HG02610 (cell line): ENCODE data around the gene RNF225.
A peak's percentile ranks its signal among the peaks of the same experiment; 100 is the strongest.
"Not testable (repeated sequence)": the region's sequence is repeated elsewhere in the genome, so short reads cannot be mapped to it uniquely, and the experiment has no call there.

Source experiments
- ATAC-seq: cut with Tn5 transposase; IDR thresholded peaks from one replicate; pipeline ENCODE4 v1.9.1; 2021; ENCODE audit warnings: mild to moderate bottlenecking, moderate library complexity; ENCODE audit not compliant: unreplicated experiment

RNF225 gene

GRCh38 chr19:58386576-58387337 lies 8.7 kb upstream of the RNF225 start, which contains the start of gene RPS5:
RPS5 (plus strand) TSS chr19:58387269; CDS start chr19:58388138, 869 bp downstream.
- ATAC-seq = peak; percentile 84

GRCh38 chr19:58387338-58388174 lies 7.9 kb upstream of the RNF225 start:
- ATAC-seq = no peak

GRCh38 chr19:58388175-58388526 lies 7.3 kb upstream of the RNF225 start:
- ATAC-seq = no peak

DNA sequence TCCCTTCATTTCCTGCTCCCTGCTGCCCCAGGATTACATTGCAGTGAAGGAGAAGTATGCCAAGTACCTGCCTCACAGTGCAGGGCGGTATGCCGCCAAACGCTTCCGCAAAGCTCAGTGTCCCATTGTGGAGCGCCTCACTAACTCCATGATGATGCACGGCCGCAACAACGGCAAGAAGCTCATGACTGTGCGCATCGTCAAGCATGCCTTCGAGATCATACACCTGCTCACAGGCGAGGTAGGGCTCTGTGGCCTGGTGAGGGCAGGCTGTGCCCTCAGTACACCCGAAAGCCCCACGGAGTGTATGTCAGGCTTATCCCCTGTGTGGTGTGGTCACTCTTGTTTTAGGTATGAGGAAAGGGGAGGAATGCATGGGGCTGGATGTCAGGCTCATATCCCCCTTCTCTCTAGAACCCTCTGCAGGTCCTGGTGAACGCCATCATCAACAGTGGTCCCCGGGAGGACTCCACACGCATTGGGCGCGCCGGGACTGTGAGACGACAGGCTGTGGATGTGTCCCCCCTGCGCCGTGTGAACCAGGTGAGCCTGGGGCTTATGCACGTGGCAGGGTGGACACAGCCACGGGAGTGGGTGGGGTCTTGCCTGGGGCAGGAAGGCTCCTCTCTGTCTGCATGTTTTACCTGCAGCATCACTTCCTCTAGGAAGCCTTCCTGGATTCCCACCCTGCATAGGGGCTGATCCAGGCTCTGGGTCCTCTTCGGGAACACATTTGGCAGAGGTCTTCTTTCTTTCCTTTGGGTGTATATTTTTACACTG lies 2.3 kb upstream of the RNF225 start:
- no peak for ATAC-seq

GRCh38 chr19:58393725-58394033 lies 1.8 kb upstream of the RNF225 start:
- ATAC-seq = no peak

- no peak for ATAC-seq
Measured at GRCh38 chr19:58394821-58395219, 636 bp upstream of the RNF225 start.

GRCh38 chr19:58395979-58396627 lies 647 bp downstream of the RNF225 start:
- ATAC-seq = no peak

- no peak for ATAC-seq
Measured at GRCh38 chr19:58396691-58397532, 1.5 kb downstream of the RNF225 start.

- ATAC-seq = no peak
Measured at GRCh38 chr19:58397533-58398037, 2.1 kb downstream of the RNF225 start.

DNA sequence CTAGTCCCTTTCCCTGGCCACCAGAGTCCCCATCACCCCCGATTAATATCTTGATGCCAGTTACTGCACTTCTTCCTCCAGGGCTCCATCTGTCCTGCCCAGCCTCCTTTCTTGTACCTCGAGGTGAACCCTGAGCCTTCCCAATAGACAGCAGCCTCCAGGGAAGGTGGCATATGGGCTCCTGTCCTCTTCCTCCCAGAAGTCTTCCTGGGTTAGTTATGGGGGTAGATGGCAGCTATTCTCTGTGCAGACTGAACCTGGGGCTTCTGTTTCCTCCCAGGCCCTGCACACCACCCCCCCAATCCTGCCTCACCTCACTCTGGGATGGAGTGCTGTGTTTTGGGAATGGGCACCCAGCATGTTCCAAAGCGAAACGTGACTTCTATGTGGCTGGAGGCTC lies 2.6 kb downstream of the RNF225 start:
- ATAC-seq = no peak

DNA sequence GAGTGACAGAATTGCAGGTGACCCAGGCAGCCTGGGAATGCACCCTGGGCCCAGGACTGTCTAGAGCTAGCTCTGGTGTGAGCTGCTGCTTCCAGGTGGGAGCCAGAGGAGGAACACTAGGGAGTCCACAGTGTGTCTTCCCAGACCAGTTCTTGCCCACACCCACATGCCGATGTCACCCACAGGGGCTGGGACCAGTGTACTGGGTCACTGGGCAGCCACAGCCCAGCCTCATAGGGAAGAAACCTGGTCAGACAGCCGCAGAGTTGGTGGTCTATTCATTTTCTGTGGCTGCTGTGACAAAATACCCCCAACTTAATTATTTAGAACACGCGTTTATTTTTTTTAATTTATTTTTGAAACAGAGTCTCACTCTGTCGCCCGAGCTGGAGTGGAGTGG lies 3.1 kb downstream of the RNF225 start:
- ATAC-seq = no peak

DNA sequence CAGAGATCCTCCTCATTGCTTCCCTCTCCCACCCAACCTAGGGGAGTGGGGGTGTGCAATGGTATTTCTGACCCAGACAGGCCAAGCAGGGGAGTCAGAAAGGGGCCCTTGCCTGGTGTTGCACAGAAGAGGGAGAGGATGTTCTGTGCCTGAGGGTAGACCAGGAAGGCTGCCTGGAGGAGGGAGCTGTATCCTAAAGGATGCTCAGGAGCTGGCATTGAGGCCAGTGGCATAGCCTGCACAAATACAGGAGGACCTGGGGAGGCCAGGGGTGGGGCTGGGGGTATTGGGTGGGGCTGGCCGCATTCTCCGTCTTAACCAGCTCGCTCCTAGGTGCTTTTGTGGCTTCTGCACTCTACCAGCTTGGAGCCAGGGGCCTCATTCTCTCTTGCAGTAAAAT lies 4.4 kb downstream of the RNF225 start:
- no peak for ATAC-seq

DNA sequence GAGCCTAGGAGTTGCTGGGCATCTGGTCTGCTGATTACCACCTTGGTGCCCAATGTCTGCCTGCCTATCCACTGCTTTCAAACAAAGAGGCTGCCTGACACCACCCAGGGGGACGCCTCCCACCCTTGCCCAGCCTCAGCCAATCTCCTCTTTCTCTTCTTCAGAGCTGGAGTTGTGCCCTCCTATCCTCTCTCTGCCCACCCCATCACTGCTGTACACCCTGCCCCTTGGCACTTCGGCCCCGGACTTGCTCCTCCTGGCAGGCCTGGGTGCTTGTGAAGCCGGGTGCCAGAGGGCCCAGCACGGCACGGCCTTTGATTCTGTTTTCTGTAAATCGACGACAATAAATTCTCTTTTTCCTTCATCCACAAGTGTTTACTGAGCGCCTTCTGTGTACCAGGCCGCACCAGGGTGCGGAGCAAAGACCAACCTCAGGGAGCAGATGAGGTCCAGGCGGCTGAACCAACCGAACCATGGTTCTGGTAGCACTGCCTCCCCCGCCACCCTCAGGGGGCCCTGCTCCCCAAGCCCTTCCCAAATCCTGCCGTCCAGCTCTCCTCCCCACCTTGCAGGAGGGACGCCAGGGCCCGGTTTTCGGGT lies 5.0 kb downstream of the RNF225 start:
- ATAC-seq = no peak

- ATAC-seq = peak; percentile 95
Measured at GRCh38 chr19:58400916-58401839, 5.7 kb downstream of the RNF225 start.

GRCh38 chr19:58401840-58402421 lies 6.5 kb downstream of the RNF225 start:
- ATAC-seq = no peak

DNA sequence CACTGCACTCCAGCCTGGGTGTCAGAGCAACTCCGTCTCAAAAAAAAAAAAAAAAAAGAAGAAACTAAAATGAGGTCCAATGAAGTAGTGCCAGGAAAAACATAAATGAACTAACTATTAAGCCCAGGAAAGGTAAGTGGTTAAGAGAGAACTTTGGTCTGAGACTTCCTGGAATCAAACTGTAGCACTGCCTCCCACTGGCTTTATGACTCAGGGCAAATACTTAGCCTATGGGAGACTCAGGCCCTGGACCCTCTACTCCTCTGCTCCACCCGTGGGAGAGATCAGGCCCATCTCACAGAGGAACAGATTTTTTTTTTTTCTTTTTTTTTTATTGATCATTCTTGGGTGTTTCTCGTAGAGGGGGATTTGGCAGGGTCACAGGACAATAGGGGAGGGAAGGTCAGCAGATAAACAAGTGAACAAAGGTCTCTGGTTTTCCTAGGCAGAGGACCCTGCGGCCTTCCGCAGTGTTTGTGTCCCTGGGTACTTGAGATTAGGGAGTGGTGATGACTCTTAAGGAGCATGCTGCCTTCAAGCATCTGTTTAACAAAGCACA lies 8.5 kb downstream of the RNF225 start:
- ATAC-seq = not testable (repeated sequence)

DNA sequence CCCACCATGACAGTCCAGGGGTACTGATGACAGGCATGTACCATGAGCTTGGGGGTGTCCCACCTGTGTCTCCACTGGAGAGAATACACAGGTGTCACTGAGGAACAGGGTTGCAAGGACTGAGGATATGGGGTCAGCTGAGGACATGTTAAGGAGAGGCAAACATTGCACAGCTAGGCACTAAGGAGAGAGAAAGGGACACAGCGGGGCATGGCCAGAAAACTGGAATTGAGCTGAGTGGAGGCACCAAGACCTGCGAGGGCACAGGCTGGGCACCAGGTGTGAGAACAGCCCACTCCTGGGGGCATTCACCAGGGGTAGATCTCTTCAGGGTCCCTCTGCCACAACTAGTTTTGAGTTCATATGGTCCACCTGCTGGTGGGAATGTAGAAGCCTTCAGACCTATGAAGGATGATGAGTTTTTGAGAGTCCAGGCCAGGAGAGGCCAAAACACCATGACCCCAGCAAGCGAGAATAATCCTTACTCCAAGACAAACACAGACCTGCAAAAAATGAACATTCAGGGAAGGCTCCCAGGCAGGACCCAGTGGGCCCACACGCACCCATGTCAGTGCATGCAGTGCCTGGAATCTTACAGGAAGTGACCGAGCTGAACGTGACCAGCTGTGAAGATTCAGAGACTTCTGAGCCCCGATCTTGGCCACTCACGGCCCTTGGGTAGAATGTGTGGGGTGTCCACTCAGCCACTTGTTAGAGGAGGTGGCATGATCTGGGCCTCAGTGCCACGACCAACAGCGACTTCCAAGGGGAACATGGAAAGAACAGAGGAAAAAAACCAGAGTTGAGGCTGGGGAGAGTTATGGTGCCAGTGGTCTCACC lies 11.6 kb downstream of the RNF225 start:
- no peak for ATAC-seq
